CD4-positive, alpha-beta T cell treated with Interferon gamma for 1 hour (primary cell): ENCODE measurements around the gene OSBPL5.

ENCODE experiments used
- DNase-seq: peaks from one replicate; pipeline ENCODE4 v3.0.0-alpha.2; 2020

OSBPL5 gene

GRCh38 chr11:3093281-3094191 is 71.6 kb downstream of the OSBPL5 start:
- no peak for DNase-seq

GRCh38 chr11:3092603-3093141 is 72.4 kb downstream of the OSBPL5 start:
- DNase-seq = no peak

- peak; percentile 65 for DNase-seq
These were observed 73.1 kb downstream of the OSBPL5 start for GRCh38 chr11:3091846-3092602.

- no peak for DNase-seq
These were observed 73.8 kb downstream of the OSBPL5 start for GRCh38 chr11:3091081-3091845.

GRCh38 chr11:3090096-3090901 is 74.8 kb downstream of the OSBPL5 start:
- no peak for DNase-seq

GRCh38 chr11:3089236-3090061 is 75.7 kb downstream of the OSBPL5 start:
- no peak for DNase-seq

GRCh38 chr11:3088806-3089205 is 76.3 kb downstream of the OSBPL5 start:
- DNase-seq = no peak

GRCh38 chr11:3087821-3088800 is 77.0 kb downstream of the OSBPL5 start:
- no peak for DNase-seq

- DNase-seq = no peak
These were observed 77.7 kb downstream of the OSBPL5 start for GRCh38 chr11:3087373-3087772.

GRCh38 chr11:3086671-3087150 is 78.4 kb downstream of the OSBPL5 start:
- DNase-seq = no peak

- no peak for DNase-seq
These were observed 79.0 kb downstream of the OSBPL5 start for GRCh38 chr11:3086114-3086513.

GRCh38 chr11:3085052-3085451 is 80.1 kb downstream of the OSBPL5 start:
- no peak for DNase-seq

- no peak for DNase-seq
These were observed 81.8 kb downstream of the OSBPL5 start for GRCh38 chr11:3083321-3083720.

GRCh38 chr11:3081386-3081751 is 83.7 kb downstream of the OSBPL5 start:
- no peak for DNase-seq

- DNase-seq = no peak
These were observed 84.3 kb downstream of the OSBPL5 start for GRCh38 chr11:3080733-3081385.

GRCh38 chr11:3080104-3080503 is 85.0 kb downstream of the OSBPL5 start:
- DNase-seq = no peak

GRCh38 chr11:3077846-3078440 is 87.2 kb downstream of the OSBPL5 start:
- no peak for DNase-seq

GRCh38 chr11:3077189-3077836 is 87.8 kb downstream of the OSBPL5 start:
- no peak for DNase-seq
